Astrocyte (in vitro differentiated cells and primary cell): ENCODE data around the gene F2. TPM values are rescaled to one million over a fixed set of nuclear protein-coding genes. Genes with fewer than 3 reads are reported as not detected.

ENCODE experiments used
- DNase-seq: peaks from one replicate; pipeline ENCODE4 v3.0.0-alpha.2; 2010; ENCODE audit warnings: low read depth
- FAIRE-seq: peaks from 2 replicates; lab custom pipeline; 2011; peaks lifted over from hg19 to GRCh38; lab: Jason Lieb, UNC
- H2AFZ ChIP-seq: 2 replicates; pipeline ENCODE4 v1.6.0; 2012; ENCODE audit warnings: low read depth, low read length, inconsistent platforms
- H3K27ac ChIP-seq: 2 replicates; pipeline ENCODE4 v1.5.1; 2011; ENCODE audit warnings: low read depth, low read length, inconsistent platforms
- H3K27me3 ChIP-seq: 2 replicates; pipeline ENCODE4 v1.6.0; 2011; ENCODE audit warnings: low read length, inconsistent platforms; ENCODE audit not compliant: insufficient read depth
- H3K36me3 ChIP-seq: 2 replicates; pipeline ENCODE4 v1.5.1; 2011; ENCODE audit warnings: low read length, inconsistent platforms; ENCODE audit not compliant: insufficient read depth
- H3K4me1 ChIP-seq: 2 replicates; pipeline ENCODE4 v1.5.1; 2011; ENCODE audit warnings: low read length, inconsistent platforms; ENCODE audit not compliant: insufficient read depth
- H3K4me2 ChIP-seq: 2 replicates; pipeline ENCODE4 v1.6.0; 2012; ENCODE audit warnings: low read length, inconsistent platforms
- H3K4me3 ChIP-seq: 2 replicates; pipeline ENCODE4 v1.5.1; 2011; ENCODE audit warnings: low read depth, mild to moderate bottlenecking, low read length, inconsistent platforms; ENCODE audit not compliant: insufficient read depth
- H3K79me2 ChIP-seq: 2 replicates; pipeline ENCODE4 v1.6.0; 2012; ENCODE audit warnings: mild to moderate bottlenecking, low read length, inconsistent platforms; ENCODE audit not compliant: insufficient read depth
- H3K9ac ChIP-seq: 2 replicates; pipeline ENCODE4 v1.6.0; 2012; ENCODE audit warnings: mild to moderate bottlenecking, low read length, inconsistent platforms
- H3K9me3 ChIP-seq: 2 replicates; pipeline ENCODE4 v1.5.1; 2012; ENCODE audit warnings: low read depth, mild to moderate bottlenecking, low read length, inconsistent platforms; ENCODE audit not compliant: insufficient read depth
- H4K20me1 ChIP-seq: 2 replicates; pipeline ENCODE4 v1.6.0; 2012; ENCODE audit warnings: low read length, inconsistent platforms; ENCODE audit not compliant: insufficient read depth
- H3K27ac Mint-ChIP-seq: one replicate; pipeline ENCODE4 v1.8.0; 2021; ENCODE audit warnings: mild to moderate bottlenecking, mixed read lengths; ENCODE audit not compliant: unreplicated experiment
- H3K27me3 Mint-ChIP-seq: one replicate; pipeline ENCODE4 v1.8.0; 2021; ENCODE audit warnings: low read depth, mixed read lengths; ENCODE audit not compliant: unreplicated experiment
- H3K36me3 Mint-ChIP-seq: one replicate; pipeline ENCODE4 v1.8.0; 2021; ENCODE audit warnings: low read depth, mixed read lengths; ENCODE audit not compliant: unreplicated experiment
- H3K4me1 Mint-ChIP-seq: one replicate; pipeline ENCODE4 v1.8.0; 2021; ENCODE audit warnings: low read depth, mixed read lengths; ENCODE audit not compliant: unreplicated experiment
- H3K4me3 Mint-ChIP-seq: one replicate; pipeline ENCODE4 v1.8.0; 2021; ENCODE audit warnings: mild to moderate bottlenecking, moderate library complexity, mixed read lengths; ENCODE audit not compliant: unreplicated experiment
- H3K9me3 Mint-ChIP-seq: one replicate; pipeline ENCODE4 v1.8.0; 2021; ENCODE audit warnings: mild to moderate bottlenecking, mixed read lengths; ENCODE audit not compliant: unreplicated experiment
- EZH2 ChIP-seq: IDR thresholded peaks from 2 replicates; pipeline ENCODE4 v1.6.1; 2012; ENCODE audit warnings: mild to moderate bottlenecking, low read length, inconsistent platforms; ENCODE audit not compliant: insufficient read depth
- total RNA-seq: library from RNA; stranded (reverse); gene quantifications from 2 replicates; pipeline ENCODE4 v1.2.1, GENCODE V29; 2021
- TF ChIP-seq, protein P1 (sequence below): IDR thresholded peaks from 2 replicates; pipeline ENCODE4 v1.5.1; 2011; ENCODE audit warnings: low read depth, mild to moderate bottlenecking, inconsistent platforms, low read length, moderate library complexity; ENCODE audit not compliant: insufficient read depth

F2 gene
- total RNA-seq, 1 donor from 2014 or later: 0.57 TPM

- TF ChIP-seq, protein P1, sequence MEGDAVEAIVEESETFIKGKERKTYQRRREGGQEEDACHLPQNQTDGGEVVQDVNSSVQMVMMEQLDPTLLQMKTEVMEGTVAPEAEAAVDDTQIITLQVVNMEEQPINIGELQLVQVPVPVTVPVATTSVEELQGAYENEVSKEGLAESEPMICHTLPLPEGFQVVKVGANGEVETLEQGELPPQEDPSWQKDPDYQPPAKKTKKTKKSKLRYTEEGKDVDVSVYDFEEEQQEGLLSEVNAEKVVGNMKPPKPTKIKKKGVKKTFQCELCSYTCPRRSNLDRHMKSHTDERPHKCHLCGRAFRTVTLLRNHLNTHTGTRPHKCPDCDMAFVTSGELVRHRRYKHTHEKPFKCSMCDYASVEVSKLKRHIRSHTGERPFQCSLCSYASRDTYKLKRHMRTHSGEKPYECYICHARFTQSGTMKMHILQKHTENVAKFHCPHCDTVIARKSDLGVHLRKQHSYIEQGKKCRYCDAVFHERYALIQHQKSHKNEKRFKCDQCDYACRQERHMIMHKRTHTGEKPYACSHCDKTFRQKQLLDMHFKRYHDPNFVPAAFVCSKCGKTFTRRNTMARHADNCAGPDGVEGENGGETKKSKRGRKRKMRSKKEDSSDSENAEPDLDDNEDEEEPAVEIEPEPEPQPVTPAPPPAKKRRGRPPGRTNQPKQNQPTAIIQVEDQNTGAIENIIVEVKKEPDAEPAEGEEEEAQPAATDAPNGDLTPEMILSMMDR: no peak
- peaks cover 21% of the 10 kb centered on the region for H3K36me3 ChIP-seq
- H3K79me2 ChIP-seq: peaks cover 62% of the 10 kb centered on the region
Observed at GRCh38 chr11:46696212-46696558, 22.8 kb upstream of the F2 start.

DNA sequence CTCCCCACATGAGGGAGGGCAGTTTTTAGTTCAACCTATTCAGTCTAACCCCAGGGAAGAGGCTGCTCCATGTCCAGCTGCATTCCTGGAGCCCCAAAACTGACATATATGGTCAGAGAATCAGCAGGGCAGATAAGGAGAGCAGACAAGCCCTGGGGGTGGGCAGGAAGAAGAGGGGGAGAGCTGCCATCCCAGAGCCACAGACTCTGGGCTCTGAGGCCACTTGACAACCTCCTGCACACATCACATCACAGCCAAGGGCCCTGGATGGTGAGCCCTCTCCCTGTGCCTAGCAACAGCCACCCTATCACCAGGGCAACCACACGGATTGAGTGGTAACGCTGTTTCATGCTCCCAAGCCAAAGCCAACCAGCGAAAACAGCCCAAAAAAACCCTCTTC is 21.7 kb upstream of the F2 start:
- DNase-seq (no peak), FAIRE-seq (no peak)
- Histone ChIP-seq H3K27ac (no peak overlapping the region), H3K27me3 (no peaks in the 10 kb centered on the region), H3K4me2 (peak overlapping the region; percentile 93), H3K4me3 (no peak overlapping the region), H3K36me3 (peaks cover 19% of the 10 kb centered on the region), H3K9me3 (no peaks in the 10 kb centered on the region), H3K79me2 (peaks cover 74% of the 10 kb centered on the region), H2AFZ (no peak overlapping the region), H3K9ac (peak overlapping the region; percentile 31), H4K20me1 (peaks cover 26% of the 10 kb centered on the region), H3K4me1 (peaks cover 32% of the 10 kb centered on the region)
- H3K36me3 Mint-ChIP-seq: peaks cover 15% of the 10 kb centered on the region
- peaks cover 54% of the 10 kb centered on the region for H3K4me1 Mint-ChIP-seq
- H3K9me3 Mint-ChIP-seq: no peaks in the 10 kb centered on the region
- H3K4me3 Mint-ChIP-seq: peak overlapping the region; percentile 62
- H3K27me3 Mint-ChIP-seq: no peaks in the 10 kb centered on the region
- H3K27ac Mint-ChIP-seq: peak overlapping the region; percentile 100
- TF ChIP-seq, protein P1: no peak
- TF ChIP-seq EZH2: no peak

More at GRCh38 chr11:46696212-46696558, 22.8 kb upstream of the F2 start:
- Histone ChIP-seq H3K9me3 (no peaks in the 10 kb centered on the region), H4K20me1 (peaks cover 26% of the 10 kb centered on the region), H3K4me3 (no peak overlapping the region), H3K27ac (no peak overlapping the region), H3K4me1 (peaks cover 25% of the 10 kb centered on the region), H3K4me2 (no peak overlapping the region), H2AFZ (no peak overlapping the region), H3K27me3 (no peaks in the 10 kb centered on the region), H3K9ac (no peak overlapping the region)
- H3K36me3 Mint-ChIP-seq: peaks cover 14% of the 10 kb centered on the region
- H3K4me1 Mint-ChIP-seq: peaks cover 51% of the 10 kb centered on the region
- no peaks in the 10 kb centered on the region for H3K9me3 Mint-ChIP-seq
- no peak for FAIRE-seq
- no peak overlapping the region for H3K4me3 Mint-ChIP-seq
- no peaks in the 10 kb centered on the region for H3K27me3 Mint-ChIP-seq
- no peak overlapping the region for H3K27ac Mint-ChIP-seq
- DNase-seq: no peak

GRCh38 chr11:46697723-46698122 is 21.3 kb upstream of the F2 start:
- Histone ChIP-seq H3K79me2 (peaks cover 78% of the 10 kb centered on the region), H4K20me1 (peaks cover 28% of the 10 kb centered on the region), H2AFZ (no peak overlapping the region), H3K4me3 (no peak overlapping the region), H3K4me1 (peaks cover 33% of the 10 kb centered on the region), H3K27me3 (no peaks in the 10 kb centered on the region), H3K27ac (no peak overlapping the region), H3K9ac (peak overlapping the region; percentile 31), H3K36me3 (peaks cover 22% of the 10 kb centered on the region), H3K4me2 (peak overlapping the region; percentile 93), H3K9me3 (no peaks in the 10 kb centered on the region)
- peaks cover 15% of the 10 kb centered on the region for H3K36me3 Mint-ChIP-seq
- H3K27me3 Mint-ChIP-seq: no peaks in the 10 kb centered on the region
- H3K4me1 Mint-ChIP-seq: peaks cover 55% of the 10 kb centered on the region
- TF ChIP-seq, protein P1: no peak
- no peak for TF ChIP-seq EZH2
- H3K9me3 Mint-ChIP-seq: no peaks in the 10 kb centered on the region
- no peak for FAIRE-seq
- peak overlapping the region; percentile 100 for H3K27ac Mint-ChIP-seq
- peak overlapping the region; percentile 62 for H3K4me3 Mint-ChIP-seq
- DNase-seq: no peak
